ENCODE measurements around the gene IP6K1.

IP6K1 gene

DNA sequence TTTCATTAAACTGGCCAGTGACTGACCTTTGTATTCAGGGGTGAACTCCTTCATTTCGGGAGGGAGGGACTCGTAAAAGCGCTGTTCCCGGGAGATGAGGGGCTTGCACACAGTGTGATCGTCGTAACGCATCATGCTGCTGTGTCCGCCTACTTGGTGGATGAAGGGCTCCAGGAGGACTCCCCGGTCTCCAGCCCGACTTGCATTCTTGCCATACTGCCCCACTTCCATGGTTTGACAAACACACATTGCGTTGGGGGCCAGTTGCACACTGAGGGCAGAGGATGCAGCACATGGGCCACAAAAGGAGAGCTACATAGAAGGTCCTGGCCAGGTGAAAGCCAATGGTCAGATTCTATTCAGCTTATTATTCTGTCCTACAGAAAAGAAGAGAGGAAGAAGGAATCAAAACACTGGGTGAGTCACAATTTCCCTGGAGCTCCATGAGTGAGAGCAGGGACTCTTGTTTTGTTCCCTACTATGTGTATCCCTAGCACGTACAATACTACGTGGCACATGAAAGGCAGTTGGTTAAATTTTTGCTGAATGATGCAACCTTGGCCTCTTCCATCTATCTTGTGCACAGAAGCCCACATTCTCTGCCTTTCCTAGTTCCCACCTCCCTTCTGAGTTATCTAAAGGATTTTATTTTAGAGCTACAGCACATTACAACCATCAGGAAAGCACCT is 38.4 kb downstream of the IP6K1 start:
- Histone ChIP-seq H2AFZ (ENCODE audit: low read depth, low read length) (no peak overlapping the region), H3K4me2 (ENCODE audit: low read length, poor library complexity, severe bottlenecking) (no peak overlapping the region), H3K14ac (ENCODE audit: low read length in 2 of 2) (no peak overlapping the region), H3K27me3 (ENCODE audit: control insufficient read depth in 1 of 2, insufficient read depth in 1 of 2, low read length in 2 of 2) (no peaks in the 10 kb centered on the region), H3K9me3 (ENCODE audit: control insufficient read depth, low read length) (no peaks in the 10 kb centered on the region), H3K4me3 (ENCODE audit: insufficient read depth in 1 of 2, low read depth in 1 of 2, low read length in 2 of 2) (no peak overlapping the region), H3K4ac (ENCODE audit: low read depth in 1 of 2, low read length in 2 of 2) (no peak overlapping the region), H4K91ac (ENCODE audit: low read length) (no peak overlapping the region), H3K18ac (ENCODE audit: low read depth in 1 of 2, low read length in 2 of 2) (peak overlapping the region in 1 of 2 experiments; percentile 18), H2AK5ac (ENCODE audit: low read length, severe bottlenecking) (no peak overlapping the region), H3K36me3 (ENCODE audit: control insufficient read depth in 1 of 2, insufficient read depth in 2 of 2, low read depth in 1 of 2, low read length in 2 of 2) (peaks cover 6 to 37% of the 10 kb centered on the region in 2 experiments), H4K8ac (ENCODE audit: low read length) (no peak overlapping the region), H3K9ac (ENCODE audit: low read length) (peak overlapping the region; percentile 17), H3K4me1 (ENCODE audit: control insufficient read depth, insufficient read depth, low read depth, low read length) (peaks cover 13% of the 10 kb centered on the region), H2BK12ac (ENCODE audit: low read length in 2 of 2) (no peak overlapping the region), H3K79me1 (replicated peaks; ENCODE audit: low read length, poor library complexity, severe bottlenecking) (peaks cover 18% of the 10 kb centered on the region), H2BK5ac (ENCODE audit: low read depth, low read length, poor library complexity, severe bottlenecking) (no peak overlapping the region), H3K23ac (ENCODE audit: low read length in 2 of 2) (no peak overlapping the region), H3K27ac (ENCODE audit: low read length, poor library complexity, severe bottlenecking) (peak overlapping the region; percentile 51), H2BK120ac (ENCODE audit: low read depth, low read length) (no peak overlapping the region), H2BK15ac (ENCODE audit: low read depth, poor library complexity, severe bottlenecking) (no peak overlapping the region)
- peak; percentile 85 for DNase-seq
- 91% methylated on average over 13 of the region's 13 CpGs for WGBS

DNA sequence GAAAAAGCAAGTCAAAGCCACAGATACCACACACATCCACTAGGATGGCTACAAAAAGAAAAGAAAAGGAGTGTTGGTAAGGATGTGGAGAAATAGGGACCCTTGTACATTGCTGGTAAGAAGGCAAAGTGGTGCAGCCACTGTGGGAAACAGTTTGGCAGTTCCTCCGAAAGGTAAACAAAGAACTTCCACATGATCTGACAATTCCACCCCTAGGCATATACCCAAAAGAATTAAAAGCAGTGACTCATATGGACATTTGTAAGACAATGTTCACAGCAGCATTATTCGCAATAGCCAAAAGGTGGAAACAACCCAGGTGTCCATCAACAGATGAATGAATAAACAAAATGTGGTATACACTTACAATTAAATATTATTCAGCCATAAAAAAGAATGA is 40.4 kb downstream of the IP6K1 start:
- Histone ChIP-seq H3K4me2 (ENCODE audit: low read length, poor library complexity, severe bottlenecking) (no peak overlapping the region), H3K14ac (ENCODE audit: low read length in 2 of 2) (no peak overlapping the region), H3K23ac (ENCODE audit: low read length in 2 of 2) (no peak overlapping the region), H3K9me3 (ENCODE audit: control insufficient read depth, low read length) (no peaks in the 10 kb centered on the region), H2BK12ac (ENCODE audit: low read length in 2 of 2) (no peak overlapping the region), H3K4ac (ENCODE audit: low read depth in 1 of 2, low read length in 2 of 2) (no peak overlapping the region), H3K27me3 (ENCODE audit: control insufficient read depth in 1 of 2, insufficient read depth in 1 of 2, low read length in 2 of 2) (no peaks in the 10 kb centered on the region), H3K9ac (ENCODE audit: low read length) (no peak overlapping the region), H3K36me3 (ENCODE audit: control insufficient read depth in 1 of 2, insufficient read depth in 2 of 2, low read depth in 1 of 2, low read length in 2 of 2) (peaks cover 11 to 51% of the 10 kb centered on the region in 2 experiments), H4K8ac (ENCODE audit: low read length) (no peak overlapping the region), H3K27ac (ENCODE audit: low read length, poor library complexity, severe bottlenecking) (no peak overlapping the region), H2BK120ac (ENCODE audit: low read depth, low read length) (no peak overlapping the region), H3K18ac (ENCODE audit: low read depth in 1 of 2, low read length in 2 of 2) (no peak overlapping the region), H2AK5ac (ENCODE audit: low read length, severe bottlenecking) (no peak overlapping the region), H3K4me3 (ENCODE audit: insufficient read depth in 1 of 2, low read depth in 1 of 2, low read length in 2 of 2) (no peak overlapping the region), H3K79me1 (replicated peaks; ENCODE audit: low read length, poor library complexity, severe bottlenecking) (peaks cover 22% of the 10 kb centered on the region), H2BK5ac (ENCODE audit: low read depth, low read length, poor library complexity, severe bottlenecking) (no peak overlapping the region), H2AFZ (ENCODE audit: low read depth, low read length) (no peak overlapping the region), H3K4me1 (ENCODE audit: control insufficient read depth, insufficient read depth, low read depth, low read length) (peaks cover 13% of the 10 kb centered on the region), H4K91ac (ENCODE audit: low read length) (no peak overlapping the region), H2BK15ac (ENCODE audit: low read depth, poor library complexity, severe bottlenecking) (no peak overlapping the region)
- peak; percentile 54 for DNase-seq
- 83% methylated on average over 2 of the region's 2 CpGs for WGBS

GRCh38 chr3:49740427-49740826 is 45.9 kb downstream of the IP6K1 start:
- Histone ChIP-seq H3K4me3 (ENCODE audit: insufficient read depth in 1 of 2, low read depth in 1 of 2, low read length in 2 of 2) (no peak overlapping the region), H3K9ac (ENCODE audit: low read length) (no peak overlapping the region), H2AFZ (ENCODE audit: low read depth, low read length) (no peak overlapping the region), H2BK5ac (ENCODE audit: low read depth, low read length, poor library complexity, severe bottlenecking) (no peak overlapping the region), H2BK120ac (ENCODE audit: low read depth, low read length) (no peak overlapping the region), H3K27ac (ENCODE audit: low read length, poor library complexity, severe bottlenecking) (no peak overlapping the region), H3K4ac (ENCODE audit: low read depth in 1 of 2, low read length in 2 of 2) (no peak overlapping the region), H3K36me3 (ENCODE audit: control insufficient read depth in 1 of 2, insufficient read depth in 2 of 2, low read depth in 1 of 2, low read length in 2 of 2) (peaks cover 39 to 73% of the 10 kb centered on the region in 2 experiments), H3K14ac (ENCODE audit: low read length in 2 of 2) (no peak overlapping the region), H3K27me3 (ENCODE audit: control insufficient read depth in 1 of 2, insufficient read depth in 1 of 2, low read length in 2 of 2) (no peaks in the 10 kb centered on the region), H3K9me3 (ENCODE audit: control insufficient read depth, low read length) (no peaks in the 10 kb centered on the region), H2BK15ac (ENCODE audit: low read depth, poor library complexity, severe bottlenecking) (no peak overlapping the region), H2BK12ac (ENCODE audit: low read length in 2 of 2) (no peak overlapping the region), H2AK5ac (ENCODE audit: low read length, severe bottlenecking) (no peak overlapping the region), H3K79me1 (replicated peaks; ENCODE audit: low read length, poor library complexity, severe bottlenecking) (peaks cover 36% of the 10 kb centered on the region), H3K23ac (ENCODE audit: low read length in 2 of 2) (no peak overlapping the region), H3K18ac (ENCODE audit: low read depth in 1 of 2, low read length in 2 of 2) (no peak overlapping the region), H3K4me2 (ENCODE audit: low read length, poor library complexity, severe bottlenecking) (no peak overlapping the region), H4K8ac (ENCODE audit: low read length) (no peak overlapping the region), H4K91ac (ENCODE audit: low read length) (no peak overlapping the region), H3K4me1 (ENCODE audit: control insufficient read depth, insufficient read depth, low read depth, low read length) (no peaks in the 10 kb centered on the region)
- DNase-seq, result no peak

GRCh38 chr3:49738067-49738713 is 48.2 kb downstream of the IP6K1 start:
- H3K14ac ChIP-seq (ENCODE audit: low read length in 2 of 2), result no peak overlapping the region
- no peak overlapping the region for H2BK12ac ChIP-seq (ENCODE audit: low read length in 2 of 2)
- no peak overlapping the region for H3K9ac ChIP-seq (ENCODE audit: low read length)
- peaks cover 44 to 81% of the 10 kb centered on the region in 2 experiments for H3K36me3 ChIP-seq (ENCODE audit: control insufficient read depth in 1 of 2, insufficient read depth in 2 of 2, low read depth in 1 of 2, low read length in 2 of 2)
- H3K4ac ChIP-seq (ENCODE audit: low read depth in 1 of 2, low read length in 2 of 2), result no peak overlapping the region
- 97% methylated on average over 11 of the region's 11 CpGs for WGBS
- H3K4me2 ChIP-seq (ENCODE audit: low read length, poor library complexity, severe bottlenecking), result no peak overlapping the region
- H4K91ac ChIP-seq (ENCODE audit: low read length), result peak overlapping the region; percentile 70
- H2BK120ac ChIP-seq (ENCODE audit: low read depth, low read length), result no peak overlapping the region
- H2BK5ac ChIP-seq (ENCODE audit: low read depth, low read length, poor library complexity, severe bottlenecking), result no peak overlapping the region
- H3K9me3 ChIP-seq (ENCODE audit: control insufficient read depth, low read length), result no peaks in the 10 kb centered on the region
- H3K79me1 ChIP-seq (replicated peaks; ENCODE audit: low read length, poor library complexity, severe bottlenecking), result peaks cover 44% of the 10 kb centered on the region
- no peak for DNase-seq
- no peak overlapping the region for H2BK15ac ChIP-seq (ENCODE audit: low read depth, poor library complexity, severe bottlenecking)
- no peaks in the 10 kb centered on the region for H3K4me1 ChIP-seq (ENCODE audit: control insufficient read depth, insufficient read depth, low read depth, low read length)
- H3K27ac ChIP-seq (ENCODE audit: low read length, poor library complexity, severe bottlenecking), result no peak overlapping the region
- H2AFZ ChIP-seq (ENCODE audit: low read depth, low read length), result no peak overlapping the region
- H3K23ac ChIP-seq (ENCODE audit: low read length in 2 of 2), result no peak overlapping the region
- no peak overlapping the region for H3K4me3 ChIP-seq (ENCODE audit: insufficient read depth in 1 of 2, low read depth in 1 of 2, low read length in 2 of 2)
- no peak overlapping the region for H4K8ac ChIP-seq (ENCODE audit: low read length)
- no peak overlapping the region for H3K18ac ChIP-seq (ENCODE audit: low read depth in 1 of 2, low read length in 2 of 2)
- no peak overlapping the region for H2AK5ac ChIP-seq (ENCODE audit: low read length, severe bottlenecking)
- H3K27me3 ChIP-seq (ENCODE audit: control insufficient read depth in 1 of 2, insufficient read depth in 1 of 2, low read length in 2 of 2), result no peaks in the 10 kb centered on the region

Measured in mesenchymal stem cell (in vitro differentiated cells and primary cell).